GOT3 (cell line): ENCODE results near the gene AP1S1.
A peak's percentile ranks its signal among the peaks of the same experiment; 100 is the strongest.
"Not testable (repeated sequence)": the region's sequence is repeated elsewhere in the genome, so short reads cannot be mapped to it uniquely, and the experiment has no call there.

ENCODE experiments used
- DNase-seq: peaks from one replicate; lab custom pipeline; 2025; ENCODE audit warnings: mixed read lengths; lab: John Stamatoyannopoulos, UW

The AP1S1 gene

DNA sequence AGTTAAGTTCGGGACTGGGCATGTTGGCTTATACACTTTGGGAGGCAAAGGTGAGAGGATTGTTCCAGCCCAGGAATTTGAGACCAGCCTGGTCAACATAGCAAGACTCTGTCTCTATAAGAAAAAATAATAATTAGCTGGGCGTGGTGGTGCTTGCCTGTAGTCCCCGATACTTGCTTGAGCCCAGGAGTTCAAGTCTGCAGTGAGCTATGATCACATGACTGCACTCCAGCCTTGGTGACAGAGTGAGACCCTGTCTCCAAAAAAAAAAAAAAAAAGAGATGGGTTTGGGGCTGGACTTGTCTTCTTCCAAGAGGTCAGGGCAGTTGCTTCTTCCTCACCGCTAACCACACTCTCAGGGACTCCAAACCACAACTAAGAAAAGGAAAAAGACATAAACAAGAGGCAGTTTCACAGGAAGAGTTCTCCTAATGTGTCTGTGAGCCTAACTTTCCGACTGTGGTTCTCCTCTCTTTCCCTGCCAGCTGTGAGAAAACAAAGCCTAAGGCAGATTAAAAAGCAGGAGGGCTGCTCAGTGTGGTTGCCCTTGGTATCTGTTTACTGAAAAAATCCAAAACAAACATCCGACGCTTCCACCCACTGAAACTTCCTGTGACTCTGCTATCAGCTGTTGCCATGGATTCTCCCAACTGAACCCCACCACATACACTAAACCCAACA, 29.8 kb upstream of the AP1S1 start:
- peak; percentile 28 for DNase-seq

DNA sequence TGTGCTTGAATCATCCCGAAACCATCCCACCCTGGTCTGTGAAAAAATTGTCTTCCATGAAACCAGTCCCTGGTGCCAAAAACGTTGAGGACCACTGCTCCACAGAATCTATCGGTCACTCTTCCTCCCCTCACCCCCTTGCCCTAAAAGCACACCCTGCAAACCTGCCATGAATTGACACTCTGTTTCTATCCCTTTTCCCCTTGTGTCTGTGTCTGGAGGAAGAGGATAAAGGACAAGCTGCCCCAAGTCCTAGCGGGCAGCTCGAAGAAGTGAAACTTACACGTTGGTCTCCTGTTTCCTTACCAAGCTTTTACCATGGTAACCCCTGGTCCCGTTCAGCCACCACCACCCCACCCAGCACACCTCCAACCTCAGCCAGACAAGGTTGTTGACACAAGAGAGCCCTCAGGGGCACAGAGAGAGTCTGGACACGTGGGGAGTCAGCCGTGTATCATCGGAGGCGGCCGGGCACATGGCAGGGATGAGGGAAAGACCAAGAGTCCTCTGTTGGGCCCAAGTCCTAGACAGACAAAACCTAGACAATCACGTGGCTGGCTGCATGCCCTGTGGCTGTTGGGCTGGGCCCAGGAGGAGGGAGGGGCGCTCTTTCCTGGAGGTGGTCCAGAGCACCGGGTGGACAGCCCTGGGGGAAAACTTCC, 28.2 kb upstream of the AP1S1 start:
- no peak for DNase-seq

DNA sequence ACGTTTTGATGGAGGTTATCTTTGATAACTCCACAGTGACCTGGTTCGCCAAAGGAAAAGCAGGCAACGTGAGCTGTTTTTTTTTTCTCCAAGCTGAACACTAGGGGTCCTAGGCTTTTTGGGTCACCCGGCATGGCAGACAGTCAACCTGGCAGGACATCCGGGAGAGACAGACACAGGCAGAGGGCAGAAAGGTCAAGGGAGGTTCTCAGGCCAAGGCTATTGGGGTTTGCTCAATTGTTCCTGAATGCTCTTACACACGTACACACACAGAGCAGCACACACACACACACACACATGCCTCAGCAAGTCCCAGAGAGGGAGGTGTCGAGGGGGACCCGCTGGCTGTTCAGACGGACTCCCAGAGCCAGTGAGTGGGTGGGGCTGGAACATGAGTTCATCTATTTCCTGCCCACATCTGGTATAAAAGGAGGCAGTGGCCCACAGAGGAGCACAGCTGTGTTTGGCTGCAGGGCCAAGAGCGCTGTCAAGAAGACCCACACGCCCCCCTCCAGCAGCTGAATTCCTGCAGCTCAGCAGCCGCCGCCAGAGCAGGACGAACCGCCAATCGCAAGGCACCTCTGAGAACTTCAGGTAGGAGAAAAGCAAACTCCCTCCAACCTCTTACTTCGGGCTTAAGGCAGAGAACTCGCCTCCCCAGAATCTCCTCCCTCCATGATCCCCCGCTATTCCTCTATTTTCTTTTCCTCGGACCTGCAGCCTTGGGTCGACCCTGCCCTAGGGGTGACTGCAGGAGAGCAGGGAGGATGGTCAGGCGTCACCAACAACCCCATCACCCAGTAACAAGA, 27.4 kb upstream of the AP1S1 start, which contains the start of gene SERPINE1:
TSS of gene SERPINE1 (plus strand) at position 454 of the 809 bp plus-strand sequence. CDS start 1,290 bp downstream, outside the sequence.
- DNase-seq = peak; percentile 94

DNA sequence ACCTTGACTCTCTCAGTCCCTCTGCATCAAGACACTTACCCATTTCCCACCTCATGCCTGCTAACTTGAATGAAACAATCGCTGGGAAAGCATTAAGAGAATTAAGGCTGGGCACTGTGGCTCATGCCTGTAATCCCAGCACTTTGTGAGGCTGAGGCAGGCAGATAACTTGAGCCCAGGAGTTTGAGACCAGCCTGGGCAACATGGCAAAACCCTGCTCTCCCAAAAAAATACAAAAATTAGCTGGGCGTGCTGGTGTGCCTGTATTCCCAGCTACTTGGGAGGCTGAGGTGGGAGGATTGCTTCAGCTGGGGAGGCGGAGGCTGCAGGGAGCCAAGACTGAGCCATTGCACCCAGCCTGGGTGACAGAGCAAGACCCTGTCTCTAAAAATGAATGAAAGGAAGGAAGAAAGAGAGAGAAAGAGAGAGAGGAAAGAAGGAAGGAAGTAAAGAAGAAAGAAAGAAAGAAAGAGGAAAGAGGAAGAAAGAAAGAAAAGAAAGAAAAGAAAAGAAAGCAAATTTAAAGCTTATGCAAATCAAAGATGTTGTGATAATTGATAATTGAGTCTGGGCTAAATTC, 26.7 kb upstream of the AP1S1 start:
- DNase-seq = no peak

DNA sequence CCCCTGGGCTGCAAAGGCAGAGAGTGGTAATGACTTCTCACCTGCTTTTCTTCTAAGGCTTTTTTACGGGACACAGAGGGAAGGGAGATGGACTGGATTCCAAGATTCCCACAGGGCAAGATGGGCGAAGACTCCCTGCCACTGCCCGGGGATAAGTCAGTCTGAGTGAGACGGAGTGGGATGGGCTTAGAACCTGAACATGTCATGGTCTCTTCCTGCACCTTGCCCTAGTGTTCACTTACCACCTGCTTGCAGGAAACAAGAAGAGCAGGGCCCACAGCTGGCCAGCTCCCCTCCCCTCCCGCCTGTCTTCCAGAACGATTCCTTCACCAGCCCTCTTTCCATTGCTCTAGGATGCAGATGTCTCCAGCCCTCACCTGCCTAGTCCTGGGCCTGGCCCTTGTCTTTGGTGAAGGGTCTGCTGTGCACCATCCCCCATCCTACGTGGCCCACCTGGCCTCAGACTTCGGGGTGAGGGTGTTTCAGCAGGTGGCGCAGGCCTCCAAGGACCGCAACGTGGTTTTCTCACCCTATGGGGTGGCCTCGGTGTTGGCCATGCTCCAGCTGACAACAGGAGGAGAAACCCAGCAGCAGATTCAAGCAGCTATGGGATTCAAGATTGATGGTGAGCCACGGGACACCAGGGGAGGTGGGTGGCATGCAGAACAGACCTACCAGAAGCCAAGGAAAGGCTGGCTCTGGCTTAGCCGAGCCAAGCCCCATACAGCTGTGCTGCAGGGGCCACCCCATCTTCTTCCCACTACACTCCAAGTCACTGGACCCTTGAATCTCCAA, 26.0 kb upstream of the AP1S1 start:
- DNase-seq = no peak

DNA sequence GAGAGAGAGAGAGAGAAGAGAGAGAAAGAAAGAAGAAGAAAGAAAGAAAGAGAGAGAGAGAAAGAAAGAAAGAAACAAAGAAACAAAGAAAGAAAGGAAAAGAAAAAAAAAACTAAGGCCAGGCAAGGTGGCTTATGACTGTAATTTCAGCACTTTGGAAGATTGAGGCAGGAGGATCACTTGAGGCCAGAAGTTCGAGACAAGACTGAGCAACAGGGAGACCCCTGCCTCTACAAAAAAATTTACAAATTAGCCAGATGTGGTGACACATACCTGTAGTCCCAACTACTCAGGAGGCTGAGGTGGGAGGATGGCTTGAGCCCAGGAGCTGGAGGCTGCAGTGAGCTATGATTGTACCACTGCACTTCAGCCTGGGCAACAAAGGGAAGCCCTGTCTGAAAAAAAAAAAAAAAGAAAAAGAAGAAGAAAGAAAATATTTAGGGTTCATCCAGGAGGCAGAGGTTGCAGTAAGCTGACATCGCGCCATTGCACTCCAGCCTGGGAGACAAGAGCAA, 24.6 kb upstream of the AP1S1 start:
- DNase-seq = no peak

DNA sequence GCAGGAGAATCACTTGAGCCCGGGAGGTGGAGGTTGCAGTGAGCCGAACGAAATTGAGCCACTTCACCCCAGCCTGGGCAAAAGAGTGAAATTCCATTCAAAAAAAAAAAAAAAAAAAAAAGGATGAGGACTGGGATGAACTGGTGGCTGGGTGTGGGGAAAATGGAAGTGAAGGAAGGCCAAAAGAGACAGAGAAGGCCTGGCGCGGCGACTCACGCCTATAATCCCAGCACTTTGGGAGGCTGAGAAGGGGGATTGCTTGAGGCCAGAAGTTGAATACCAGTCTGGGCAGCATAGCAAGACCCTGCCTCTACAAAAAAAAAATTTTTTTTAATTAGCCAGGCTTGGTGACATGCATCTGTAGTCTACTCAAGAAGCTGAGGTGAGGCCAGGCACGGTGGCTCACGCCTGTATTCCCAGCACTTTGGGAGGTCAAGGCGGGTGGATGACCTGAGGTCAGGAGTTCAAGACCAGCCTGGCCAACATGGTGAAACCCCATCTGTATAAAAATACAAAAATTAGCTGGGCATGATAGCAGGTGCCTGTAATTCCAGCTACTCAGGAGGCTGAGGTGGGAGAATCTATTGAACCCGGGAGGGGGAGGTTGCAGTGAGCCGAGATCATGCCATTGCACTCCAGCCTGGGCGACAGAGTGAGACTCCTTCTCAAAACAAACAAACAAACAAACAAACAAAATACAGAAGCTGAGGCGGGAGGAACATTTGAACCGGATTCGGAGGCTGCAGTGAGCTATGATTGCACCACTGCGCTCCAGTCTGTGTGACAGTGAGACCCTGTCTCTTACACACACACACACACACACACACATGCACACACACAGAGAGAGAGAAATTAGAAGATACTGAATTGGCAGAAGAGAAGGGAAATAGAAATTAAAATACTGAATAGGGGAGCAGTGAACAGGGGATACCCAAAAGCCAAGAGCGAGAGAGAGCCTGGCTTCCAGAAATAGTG, 21.4 kb upstream of the AP1S1 start:
- DNase-seq = not testable (repeated sequence)

DNA sequence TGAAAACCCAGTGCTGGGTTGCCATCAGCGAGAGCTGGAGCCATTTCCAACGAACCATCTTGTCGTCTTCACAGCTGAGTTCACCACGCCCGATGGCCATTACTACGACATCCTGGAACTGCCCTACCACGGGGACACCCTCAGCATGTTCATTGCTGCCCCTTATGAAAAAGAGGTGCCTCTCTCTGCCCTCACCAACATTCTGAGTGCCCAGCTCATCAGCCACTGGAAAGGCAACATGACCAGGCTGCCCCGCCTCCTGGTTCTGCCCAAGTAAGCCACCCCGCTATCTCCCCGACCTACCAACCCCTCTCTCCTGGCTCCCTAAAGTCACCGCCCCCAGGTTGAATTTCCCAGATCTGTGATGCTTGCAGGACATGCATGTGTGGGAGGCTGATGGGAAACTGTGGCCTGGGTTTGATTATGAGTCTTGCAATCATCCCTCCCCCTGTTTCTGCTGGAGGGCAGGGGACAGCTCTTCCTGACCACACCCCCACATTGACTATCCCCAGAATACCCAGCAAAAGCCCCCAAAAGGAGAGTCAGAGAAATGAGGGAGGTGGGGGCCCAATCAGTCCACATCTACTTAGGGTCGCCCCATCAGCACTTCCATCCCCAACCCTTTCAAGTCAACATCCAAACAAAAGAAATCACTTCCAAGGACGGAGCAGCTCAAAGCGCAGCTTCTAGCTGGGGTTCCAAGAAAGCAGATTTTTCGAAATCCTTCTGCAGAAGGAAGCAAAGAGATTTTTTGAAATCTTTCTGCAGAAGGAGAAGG, 20.5 kb upstream of the AP1S1 start:
- no peak for DNase-seq

DNA sequence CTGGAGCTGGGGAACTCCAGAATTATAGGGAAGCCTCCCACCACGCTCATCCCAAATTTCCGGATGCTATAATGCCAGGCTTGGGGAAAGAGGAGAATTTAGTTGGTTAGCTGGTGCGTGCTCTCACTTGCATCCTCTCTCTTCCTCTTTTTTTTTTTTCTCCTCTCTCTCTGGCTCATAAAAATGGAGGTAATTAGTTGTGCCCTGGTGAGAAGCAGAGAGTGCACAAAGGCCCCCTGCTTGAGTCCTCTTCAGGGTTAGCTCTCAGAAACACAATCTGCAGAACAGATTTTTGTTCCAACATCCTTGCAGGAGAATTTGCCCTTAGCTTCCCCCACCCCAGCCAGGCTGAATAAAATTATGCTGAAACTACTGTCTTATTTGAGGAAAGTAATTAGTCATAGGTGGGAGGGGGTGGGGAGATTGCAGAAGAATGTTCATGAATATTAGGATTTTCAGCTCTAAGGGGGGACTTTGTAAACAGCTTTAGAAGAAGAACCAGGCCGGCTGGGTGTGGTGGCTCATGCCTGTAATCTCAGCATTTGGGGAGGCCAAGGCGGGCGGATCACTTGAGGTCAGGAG, 19.8 kb upstream of the AP1S1 start:
- DNase-seq = no peak

DNA sequence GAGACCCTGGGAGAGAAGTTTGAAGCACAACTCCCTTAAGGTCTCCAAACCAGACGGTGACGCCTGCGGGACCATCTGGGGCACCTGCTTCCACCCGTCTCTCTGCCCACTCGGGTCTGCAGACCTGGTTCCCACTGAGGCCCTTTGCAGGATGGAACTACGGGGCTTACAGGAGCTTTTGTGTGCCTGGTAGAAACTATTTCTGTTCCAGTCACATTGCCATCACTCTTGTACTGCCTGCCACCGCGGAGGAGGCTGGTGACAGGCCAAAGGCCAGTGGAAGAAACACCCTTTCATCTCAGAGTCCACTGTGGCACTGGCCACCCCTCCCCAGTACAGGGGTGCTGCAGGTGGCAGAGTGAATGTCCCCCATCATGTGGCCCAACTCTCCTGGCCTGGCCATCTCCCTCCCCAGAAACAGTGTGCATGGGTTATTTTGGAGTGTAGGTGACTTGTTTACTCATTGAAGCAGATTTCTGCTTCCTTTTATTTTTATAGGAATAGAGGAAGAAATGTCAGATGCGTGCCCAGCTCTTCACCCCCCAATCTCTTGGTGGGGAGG, 16.5 kb upstream of the AP1S1 start:
- no peak for DNase-seq

DNA sequence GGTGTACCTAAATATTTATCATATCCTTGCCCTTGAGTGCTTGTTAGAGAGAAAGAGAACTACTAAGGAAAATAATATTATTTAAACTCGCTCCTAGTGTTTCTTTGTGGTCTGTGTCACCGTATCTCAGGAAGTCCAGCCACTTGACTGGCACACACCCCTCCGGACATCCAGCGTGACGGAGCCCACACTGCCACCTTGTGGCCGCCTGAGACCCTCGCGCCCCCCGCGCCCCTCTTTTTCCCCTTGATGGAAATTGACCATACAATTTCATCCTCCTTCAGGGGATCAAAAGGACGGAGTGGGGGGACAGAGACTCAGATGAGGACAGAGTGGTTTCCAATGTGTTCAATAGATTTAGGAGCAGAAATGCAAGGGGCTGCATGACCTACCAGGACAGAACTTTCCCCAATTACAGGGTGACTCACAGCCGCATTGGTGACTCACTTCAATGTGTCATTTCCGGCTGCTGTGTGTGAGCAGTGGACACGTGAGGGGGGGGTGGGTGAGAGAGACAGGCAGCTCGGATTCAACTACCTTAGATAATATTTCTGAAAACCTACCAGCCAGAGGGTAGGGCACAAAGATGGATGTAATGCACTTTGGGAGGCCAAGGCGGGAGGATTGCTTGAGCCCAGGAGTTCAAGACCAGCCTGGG, 15.9 kb upstream of the AP1S1 start:
- peak; percentile 63 for DNase-seq

DNA sequence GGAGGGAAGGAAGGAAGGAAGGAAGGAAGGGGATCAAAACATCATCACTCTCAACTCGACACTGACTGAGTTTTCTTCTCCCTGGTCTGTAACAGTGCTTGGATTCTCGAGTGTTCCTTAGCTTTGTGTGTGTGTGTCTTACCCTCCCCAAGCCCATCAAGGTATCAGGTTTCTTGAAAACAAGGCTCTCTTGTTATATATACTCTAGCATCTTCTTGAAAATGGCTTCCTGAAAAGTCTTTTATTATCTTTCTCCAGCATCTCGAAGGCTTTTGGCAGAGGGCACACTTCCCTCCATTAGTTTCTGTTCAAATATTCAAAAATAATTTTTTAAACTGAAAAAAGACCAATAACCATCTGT, 14.0 kb upstream of the AP1S1 start:
- DNase-seq = no peak

DNA sequence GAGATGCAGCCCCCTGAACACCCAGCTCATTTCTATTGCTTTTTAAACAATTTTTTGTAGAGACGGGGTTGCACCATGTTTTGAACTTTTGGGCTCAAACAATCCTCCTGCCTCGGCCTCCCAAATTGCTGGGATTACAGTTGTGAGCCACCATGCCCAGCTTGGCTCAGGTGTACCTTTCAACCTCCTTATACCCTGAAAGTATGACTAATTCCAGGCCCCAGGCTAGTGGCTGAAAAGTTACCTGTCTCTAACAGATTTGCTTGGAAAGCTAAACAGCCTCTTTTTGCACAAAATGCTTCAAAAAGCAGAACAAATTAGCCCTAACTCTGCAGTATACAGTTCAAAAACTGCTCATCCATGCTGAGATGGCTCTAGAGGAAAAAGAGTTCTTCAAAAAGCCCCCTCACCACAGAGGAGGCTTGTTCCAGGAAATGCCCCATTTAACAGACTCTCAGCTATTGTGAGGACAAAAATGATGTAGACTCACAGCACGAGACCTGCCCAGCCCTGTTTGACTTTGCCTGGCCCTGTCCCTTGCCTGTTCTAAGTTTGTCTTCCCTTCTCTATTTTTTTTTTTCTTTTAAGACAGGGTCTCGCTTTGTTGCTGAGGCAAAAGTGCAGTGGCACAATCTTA, 13.4 kb upstream of the AP1S1 start:
- DNase-seq = no peak

DNA sequence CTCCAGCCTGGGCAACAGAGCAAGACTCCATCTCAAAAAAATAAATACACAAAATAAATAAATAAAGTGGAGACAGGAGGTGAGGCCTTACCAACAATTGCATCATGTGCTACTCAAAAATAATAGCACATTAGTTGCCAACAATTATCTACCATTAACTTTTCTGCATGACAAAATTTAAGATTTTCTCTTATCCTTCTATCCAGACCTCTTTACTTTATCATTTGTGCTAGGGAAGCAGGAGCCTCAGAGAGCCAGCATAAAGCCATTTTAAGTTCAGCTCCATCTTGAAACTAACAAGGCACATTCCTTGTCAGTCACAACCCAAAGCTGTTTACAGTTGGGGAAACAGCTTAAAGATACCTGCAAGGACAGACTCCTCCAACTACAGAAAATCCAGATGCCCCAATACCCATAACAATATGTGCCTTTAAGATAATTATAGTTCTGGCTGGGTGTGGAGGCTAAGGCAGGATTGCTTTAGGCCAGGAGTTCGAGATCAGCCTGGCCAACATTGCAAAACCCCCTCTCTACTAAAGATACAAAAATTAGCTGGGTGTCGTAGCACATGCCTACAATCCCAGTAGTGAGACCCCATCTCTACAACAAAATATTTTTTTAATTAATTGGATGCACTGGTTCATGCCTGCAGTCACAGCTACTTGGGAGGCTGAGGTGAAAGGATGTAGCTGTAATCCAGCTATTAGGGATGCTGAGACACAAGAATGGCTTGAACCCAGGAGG, 2.2 kb upstream of the AP1S1 start:
- no peak for DNase-seq

DNA sequence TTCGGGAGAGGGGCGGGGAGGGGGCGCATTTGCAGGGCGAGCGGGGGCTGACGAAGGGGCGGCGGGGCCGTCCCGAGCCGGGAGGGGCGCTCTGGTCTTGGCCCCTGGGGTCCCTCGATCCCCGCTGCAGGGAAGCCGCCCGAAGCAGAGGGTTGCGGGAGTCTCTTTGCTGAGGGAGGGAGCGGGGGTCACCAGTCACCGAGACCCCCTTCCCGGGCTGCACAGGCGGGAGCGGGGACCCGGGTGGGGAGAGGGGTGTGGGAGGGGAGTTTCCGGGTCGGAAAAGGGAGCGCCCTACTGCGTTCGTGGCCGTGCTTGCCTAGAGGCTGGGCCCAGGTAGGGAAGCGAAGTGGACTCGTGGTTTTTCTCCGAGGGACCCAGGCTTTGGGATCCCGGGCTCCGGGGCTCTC, 422 bp downstream of the AP1S1 start:
- DNase-seq = no peak

DNA sequence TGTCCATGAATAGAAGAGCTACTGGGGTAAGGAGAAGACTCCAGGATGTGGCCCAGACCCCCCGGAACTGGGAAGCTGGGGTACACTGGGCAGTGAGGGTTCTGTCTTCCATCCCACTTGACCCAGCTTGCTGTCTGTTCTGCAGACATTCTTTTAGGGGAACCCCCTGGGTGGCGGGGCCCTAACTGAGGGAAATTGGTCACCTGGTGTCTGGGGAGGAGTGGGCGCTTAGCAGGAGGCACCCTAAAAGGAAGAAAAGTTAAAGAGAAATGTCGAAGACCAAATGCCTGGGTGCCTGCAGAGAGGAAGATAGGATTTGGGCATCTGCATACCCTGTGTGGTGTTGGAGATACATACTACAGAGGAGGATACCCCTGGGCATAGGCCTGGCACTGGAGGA, 1.0 kb downstream of the AP1S1 start:
- no peak for DNase-seq

DNA sequence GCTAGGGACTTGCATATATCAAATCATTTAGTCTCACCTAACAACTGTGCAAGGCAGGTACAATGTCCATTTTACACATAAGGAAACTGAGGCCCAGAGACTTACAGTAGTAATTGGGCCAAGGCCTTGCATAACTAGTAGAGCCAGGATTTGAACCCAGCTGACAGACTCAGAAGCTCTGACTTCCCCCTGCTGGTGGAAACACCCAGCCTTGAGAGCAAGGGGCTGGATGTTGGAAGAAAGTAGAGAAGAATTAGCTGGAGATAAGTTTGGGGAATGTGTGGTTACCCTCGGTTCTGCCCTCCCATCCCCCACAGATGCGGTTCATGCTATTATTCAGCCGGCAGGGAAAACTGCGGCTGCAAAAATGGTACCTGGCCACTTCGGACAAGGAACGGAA, 2.0 kb downstream of the AP1S1 start:
- DNase-seq = no peak
